ENCODE results near the gene CABP7. TPM values are rescaled to one million over a fixed set of nuclear protein-coding genes. Genes with fewer than 3 reads are reported as not detected.

Gene CABP7
- total and polyA plus RNA-seq, 11 donors, result 0.03 to 0.11 TPM; not detected in 9

DNA sequence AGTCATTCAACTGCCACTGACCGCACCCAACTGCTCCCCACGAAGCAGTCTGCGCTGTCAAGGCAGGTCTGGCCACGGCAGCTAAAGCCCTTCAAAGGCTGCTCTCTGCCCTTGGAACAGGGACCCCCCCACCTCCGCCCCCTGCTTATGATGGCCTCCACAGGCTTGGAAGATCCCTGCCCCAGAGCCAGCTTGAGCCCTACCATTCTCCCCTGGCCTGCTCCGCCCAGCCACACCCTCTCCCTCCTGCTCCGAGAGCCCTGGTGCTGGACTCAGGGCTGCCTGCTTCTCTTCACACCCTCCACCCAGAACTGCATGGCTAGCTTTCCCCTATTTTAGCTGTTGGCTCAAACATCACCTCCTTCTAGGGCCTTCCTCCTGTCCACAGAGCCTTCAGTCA, 28.0 kb downstream of the CABP7 start:
- H3K36me3 ChIP-seq, result peaks cover 0 to 55% (median 33%) of the 10 kb centered on the region in 9 donors
- WGBS, 4 donors, result 81 to 96% (median 95%) methylated on average over 6 to 7 of the region's 7 CpGs
- intact Hi-C loops (cut with DNase I), result no loop called here
- no peaks in the 10 kb centered on the region for H3K27me3 ChIP-seq
- ATAC-seq, result no peak
- H3K9me3 ChIP-seq, result no peaks in the 10 kb centered on the region
- H3K27ac ChIP-seq, result no peak overlapping the region
- no peak overlapping the region for H3K4me3 ChIP-seq
- H3K4me1 ChIP-seq, result peaks cover 0 to 13% (median 0%) of the 10 kb centered on the region in 12 donors
- DNase-seq, result peak in 1 of 5 donors; percentile 25
- TF ChIP-seq POLR2A (IDR thresholded peaks at IDR 0.05), result no peak
- TF ChIP-seq, protein P1, sequence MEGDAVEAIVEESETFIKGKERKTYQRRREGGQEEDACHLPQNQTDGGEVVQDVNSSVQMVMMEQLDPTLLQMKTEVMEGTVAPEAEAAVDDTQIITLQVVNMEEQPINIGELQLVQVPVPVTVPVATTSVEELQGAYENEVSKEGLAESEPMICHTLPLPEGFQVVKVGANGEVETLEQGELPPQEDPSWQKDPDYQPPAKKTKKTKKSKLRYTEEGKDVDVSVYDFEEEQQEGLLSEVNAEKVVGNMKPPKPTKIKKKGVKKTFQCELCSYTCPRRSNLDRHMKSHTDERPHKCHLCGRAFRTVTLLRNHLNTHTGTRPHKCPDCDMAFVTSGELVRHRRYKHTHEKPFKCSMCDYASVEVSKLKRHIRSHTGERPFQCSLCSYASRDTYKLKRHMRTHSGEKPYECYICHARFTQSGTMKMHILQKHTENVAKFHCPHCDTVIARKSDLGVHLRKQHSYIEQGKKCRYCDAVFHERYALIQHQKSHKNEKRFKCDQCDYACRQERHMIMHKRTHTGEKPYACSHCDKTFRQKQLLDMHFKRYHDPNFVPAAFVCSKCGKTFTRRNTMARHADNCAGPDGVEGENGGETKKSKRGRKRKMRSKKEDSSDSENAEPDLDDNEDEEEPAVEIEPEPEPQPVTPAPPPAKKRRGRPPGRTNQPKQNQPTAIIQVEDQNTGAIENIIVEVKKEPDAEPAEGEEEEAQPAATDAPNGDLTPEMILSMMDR (IDR thresholded peaks at IDR 0.05), result no peak

DNA sequence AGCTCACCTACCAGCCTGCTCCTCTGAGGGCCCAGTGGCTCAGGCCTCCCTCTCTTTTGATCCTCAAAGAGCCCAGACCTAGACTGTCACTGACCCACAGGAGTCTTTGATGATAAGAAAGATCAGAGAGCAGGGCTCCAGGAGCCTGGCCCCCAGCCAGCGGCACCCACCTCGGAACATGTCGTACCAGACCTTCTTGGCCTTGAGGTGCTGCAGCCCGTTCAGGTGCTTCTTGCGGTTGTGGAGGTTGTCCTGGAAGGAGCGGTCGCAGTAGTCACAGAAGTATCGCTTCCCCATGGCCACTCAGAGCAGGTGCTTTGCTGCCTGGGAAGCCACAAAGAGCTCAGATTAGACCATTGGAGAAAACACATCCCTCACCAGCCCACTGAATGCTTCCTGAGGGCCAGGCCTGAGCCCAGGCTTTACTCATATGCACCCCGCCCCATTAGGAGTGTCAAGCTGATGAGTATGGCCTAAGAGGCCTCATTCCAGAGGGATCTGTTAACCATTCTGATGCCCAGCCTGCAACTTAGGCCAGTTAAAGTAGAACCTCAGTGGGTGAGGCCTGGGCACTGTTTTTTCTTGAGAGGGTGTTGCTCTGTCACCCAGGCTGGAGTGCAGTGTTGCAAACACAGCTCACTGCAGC, 28.6 kb downstream of the CABP7 start:
- ATAC-seq (no peak), DNase-seq (no peak)
- 93 to 98% (median 94%) methylated on average over 6 to 9 of the region's 9 CpGs for WGBS, 4 donors
- no peak overlapping the region for H3K4me3 ChIP-seq
- intact Hi-C loops (cut with DNase I), result no loop called here
- no peaks in the 10 kb centered on the region for H3K27me3 ChIP-seq
- no peaks in the 10 kb centered on the region for H3K9me3 ChIP-seq
- H3K36me3 ChIP-seq, result peaks cover 0 to 55% (median 32%) of the 10 kb centered on the region in 9 donors
- H3K27ac ChIP-seq, result no peak overlapping the region
- TF ChIP-seq, protein P1 (IDR thresholded peaks at IDR 0.05), result no peak
- TF ChIP-seq POLR2A (IDR thresholded peaks at IDR 0.05), result no peak
- H3K4me1 ChIP-seq, result peaks cover 0 to 13% (median 0%) of the 10 kb centered on the region in 12 donors

DNA sequence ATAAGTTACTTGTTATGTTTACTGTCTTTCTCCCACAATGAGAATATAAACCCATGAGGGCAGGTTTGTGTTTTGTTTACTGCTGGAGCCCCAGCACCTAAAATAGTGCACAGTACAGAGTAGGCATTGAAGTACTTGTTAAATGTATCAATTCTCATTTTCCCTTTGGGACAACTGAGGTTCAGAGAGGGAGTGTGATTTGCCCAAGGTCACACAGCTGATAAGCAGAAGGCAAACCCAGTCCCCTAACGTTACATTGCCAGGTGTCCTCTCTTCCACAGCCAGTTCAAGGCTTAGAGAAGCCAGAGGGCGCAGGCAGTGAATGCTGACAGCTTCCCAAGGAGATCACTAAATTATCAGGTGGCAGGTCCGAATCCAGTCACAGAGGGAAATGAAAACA, 30.2 kb downstream of the CABP7 start:
- Histone ChIP-seq H3K27ac (no peak overlapping the region), H3K4me1 (peaks cover 0 to 13% (median 0%) of the 10 kb centered on the region in 12 donors), H3K36me3 (peaks cover 0 to 55% (median 39%) of the 10 kb centered on the region in 9 donors), H3K4me3 (no peak overlapping the region), H3K9me3 (no peaks in the 10 kb centered on the region), H3K27me3 (no peaks in the 10 kb centered on the region)
- ATAC-seq, result no peak
- DNase-seq, result no peak
- intact Hi-C loops (cut with DNase I), result no loop called here
- no peak for TF ChIP-seq POLR2A (IDR thresholded peaks at IDR 0.05)
- TF ChIP-seq, protein P1 (IDR thresholded peaks at IDR 0.05), result no peak
- 89 to 96% (median 93%) methylated on average over 3 of the region's 3 CpGs for WGBS, 4 donors

DNA sequence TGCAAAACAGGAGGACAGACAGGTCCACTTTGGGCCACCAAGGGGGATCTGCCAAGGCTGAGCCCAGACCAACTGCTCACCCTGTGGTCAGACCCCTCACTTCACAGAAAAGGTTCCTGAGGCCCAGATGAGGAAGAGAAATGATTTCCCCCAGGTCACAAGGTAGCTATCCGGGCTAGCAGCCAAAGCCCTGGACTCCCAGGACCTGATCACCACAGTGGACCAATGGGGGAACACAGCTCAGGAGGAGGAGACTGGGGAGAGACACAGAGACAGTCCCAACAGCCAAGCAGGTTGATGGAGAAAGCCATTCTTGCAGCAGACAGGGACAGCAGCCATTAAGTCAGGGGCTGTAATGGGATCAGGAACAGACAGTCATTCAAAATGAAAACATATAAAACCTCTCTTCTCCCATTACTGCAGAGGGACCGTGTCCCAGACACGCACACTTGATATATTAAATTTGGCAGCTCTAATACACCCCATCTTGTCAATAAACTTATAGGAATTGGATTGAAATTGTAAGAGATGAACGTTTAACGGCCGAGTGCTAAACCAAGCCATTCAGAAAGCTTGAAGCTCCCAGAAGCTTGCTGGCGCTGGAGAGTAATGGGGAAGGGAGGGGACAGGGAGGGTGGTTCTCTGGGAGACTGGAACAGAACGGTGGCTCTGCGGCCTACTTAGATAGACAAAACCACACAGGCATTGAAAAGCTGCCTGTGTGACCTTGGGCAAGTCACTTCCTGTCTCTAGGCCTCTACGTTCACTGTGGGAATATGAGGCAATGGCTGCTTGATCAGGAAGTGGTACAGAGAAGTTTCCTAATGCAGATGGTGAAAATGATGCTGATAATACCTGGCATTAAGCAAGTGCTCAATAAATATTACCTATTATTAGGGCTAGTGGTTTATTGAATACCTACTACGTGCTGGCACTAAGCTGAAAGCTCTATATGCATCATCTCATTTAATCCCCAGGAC, 31.0 kb downstream of the CABP7 start:
- H3K27ac ChIP-seq, result peak overlapping the region in 1 of 12 donors; percentile 27
- no peaks in the 10 kb centered on the region for H3K9me3 ChIP-seq
- ATAC-seq (peak in 2 of 4 donors; percentile 22 to 46), DNase-seq (no peak)
- H3K36me3 ChIP-seq, result peaks cover 0 to 48% (median 32%) of the 10 kb centered on the region in 9 donors
- peaks cover 0 to 13% (median 0%) of the 10 kb centered on the region in 12 donors for H3K4me1 ChIP-seq
- TF ChIP-seq, protein P1 (IDR thresholded peaks at IDR 0.05), result no peak
- no peak for TF ChIP-seq POLR2A (IDR thresholded peaks at IDR 0.05)
- intact Hi-C loops (cut with DNase I), result no loop called here
- no peaks in the 10 kb centered on the region for H3K27me3 ChIP-seq
- 84 to 91% (median 88%) methylated on average over 11 of the region's 11 CpGs for WGBS, 4 donors
- H3K4me3 ChIP-seq, result no peak overlapping the region
